Osteoblast (primary cell): ENCODE data around the gene UBXN1. TPM values are rescaled to one million over a fixed set of nuclear protein-coding genes. Genes with fewer than 3 reads are reported as not detected.
A peak's percentile ranks its signal among the peaks of the same experiment; 100 is the strongest.

Experiments used
- DNase-seq: peaks from one replicate; pipeline ENCODE4 v3.0.0; 2011; ENCODE audit warnings: low spot score, mixed read lengths; ENCODE audit not compliant: insufficient read length; ENCODE audit errors: missing footprints
- H2AFZ ChIP-seq: 2 replicates; pipeline ENCODE4 v1.6.0; 2011; ENCODE audit warnings: mild to moderate bottlenecking, low read length
- H3K27ac ChIP-seq: 2 replicates; pipeline ENCODE4 v1.5.1; 2011; ENCODE audit warnings: mild to moderate bottlenecking, low read depth, low read length, moderate library complexity
- H3K27me3 ChIP-seq: 2 replicates; pipeline ENCODE4 v1.6.0; 2012; ENCODE audit warnings: mild to moderate bottlenecking, control low read depth, inconsistent platforms, low read length, moderate library complexity; ENCODE audit not compliant: insufficient read depth
- H3K36me3 ChIP-seq: 2 replicates; pipeline ENCODE4 v1.5.1; 2011; ENCODE audit warnings: mild to moderate bottlenecking, low read length, control low read depth, moderate library complexity; ENCODE audit not compliant: insufficient read depth
- H3K4me1 ChIP-seq: 2 replicates; pipeline ENCODE4 v1.5.1; 2011; ENCODE audit warnings: mild to moderate bottlenecking, low read length, control low read depth, moderate library complexity; ENCODE audit not compliant: insufficient read depth
- H3K4me2 ChIP-seq: 2 replicates; pipeline ENCODE4 v1.6.0; 2011; ENCODE audit warnings: mild to moderate bottlenecking, low read length; ENCODE audit not compliant: insufficient read depth
- H3K4me3 ChIP-seq: fragments of 200-600 bp; sonication (generic); 3 replicates; pipeline ENCODE4 v1.5.1; 2012; ENCODE audit warnings: mild to moderate bottlenecking, low read length, inconsistent platforms; ENCODE audit not compliant: insufficient read depth
- H3K79me2 ChIP-seq: 2 replicates; pipeline ENCODE4 v1.6.0; 2012; ENCODE audit warnings: mild to moderate bottlenecking, low read length, control low read depth, inconsistent platforms; ENCODE audit not compliant: insufficient read depth
- H3K9me3 ChIP-seq: 2 replicates; pipeline ENCODE4 v1.5.1; 2011; ENCODE audit warnings: low read depth, low read length, control low read depth
- H4K20me1 ChIP-seq: 2 replicates; pipeline ENCODE4 v1.6.0; 2012; ENCODE audit warnings: mild to moderate bottlenecking, low read length, control low read depth; ENCODE audit not compliant: insufficient read depth
- CTCF ChIP-seq: IDR thresholded peaks from 2 replicates; pipeline ENCODE4 v1.5.1; 2011; ENCODE audit warnings: mild to moderate bottlenecking, low read depth, low read length, moderate library complexity; ENCODE audit errors: extremely low read depth
- total RNA-seq: library from RNA; depleted of rRNA; stranded (reverse); fragments of >200 nt; gene quantifications from 2 replicates; pipeline ENCODE4 v1.2.3, GENCODE V29; 2012

The UBXN1 gene
- total RNA-seq, 1 donor = 107 TPM

GRCh38 chr11:62671236-62671607 is 7.7 kb downstream of the UBXN1 start:
- peak; percentile 77 for DNase-seq
- Histone ChIP-seq H4K20me1 (peaks cover 10% of the 10 kb centered on the region), H3K27me3 (no peaks in the 10 kb centered on the region), H3K4me1 (peaks cover 35% of the 10 kb centered on the region), H3K4me2 (peak overlapping the region; percentile 94), H3K36me3 (peaks cover 39% of the 10 kb centered on the region), H3K4me3 (peak overlapping the region; percentile 91), H3K27ac (peak overlapping the region; percentile 87), H3K9me3 (no peaks in the 10 kb centered on the region), H3K79me2 (peaks cover 53% of the 10 kb centered on the region), H2AFZ (peak overlapping the region; percentile 98)
- no peak for TF ChIP-seq CTCF

- TF ChIP-seq CTCF = no peak
- H2AFZ ChIP-seq = no peak overlapping the region
- H3K4me1 ChIP-seq = peaks cover 38% of the 10 kb centered on the region
- H3K9me3 ChIP-seq = no peaks in the 10 kb centered on the region
- no peaks in the 10 kb centered on the region for H3K27me3 ChIP-seq
- H3K79me2 ChIP-seq = peaks cover 62% of the 10 kb centered on the region
- H3K36me3 ChIP-seq = peaks cover 38% of the 10 kb centered on the region
- DNase-seq = peak; percentile 84
- peak overlapping the region; percentile 23 for H3K4me2 ChIP-seq
- H3K4me3 ChIP-seq = no peak overlapping the region
- no peak overlapping the region for H3K27ac ChIP-seq
- peaks cover 14% of the 10 kb centered on the region for H4K20me1 ChIP-seq
Measured at GRCh38 chr11:62669420-62670161, 9.3 kb downstream of the UBXN1 start.

GRCh38 chr11:62667460-62667859 is 11.4 kb downstream of the UBXN1 start:
- DNase-seq = no peak
- H3K36me3 ChIP-seq = peaks cover 29% of the 10 kb centered on the region
- no peak for TF ChIP-seq CTCF
- peaks cover 53% of the 10 kb centered on the region for H3K79me2 ChIP-seq
- H3K27ac ChIP-seq = no peak overlapping the region
- H3K9me3 ChIP-seq = no peaks in the 10 kb centered on the region
- no peak overlapping the region for H3K4me3 ChIP-seq
- peak overlapping the region; percentile 91 for H3K4me2 ChIP-seq
- H4K20me1 ChIP-seq = peaks cover 14% of the 10 kb centered on the region
- H3K4me1 ChIP-seq = peaks cover 34% of the 10 kb centered on the region
- no peaks in the 10 kb centered on the region for H3K27me3 ChIP-seq
- H2AFZ ChIP-seq = no peak overlapping the region

GRCh38 chr11:62666259-62666926 is 12.5 kb downstream of the UBXN1 start:
- DNase-seq = peak; percentile 61
- Histone ChIP-seq H3K36me3 (peaks cover 29% of the 10 kb centered on the region), H4K20me1 (peaks cover 14% of the 10 kb centered on the region), H2AFZ (no peak overlapping the region), H3K4me2 (peak overlapping the region; percentile 91), H3K9me3 (no peaks in the 10 kb centered on the region), H3K27ac (peak overlapping the region; percentile 82), H3K4me1 (peaks cover 31% of the 10 kb centered on the region), H3K27me3 (no peaks in the 10 kb centered on the region), H3K4me3 (peak overlapping the region; percentile 97), H3K79me2 (peaks cover 45% of the 10 kb centered on the region)
- no peak for TF ChIP-seq CTCF
